ENCODE data around the gene CEMIP.
"Not testable (repeated sequence)": the region's sequence is repeated elsewhere in the genome, so short reads cannot be mapped to it uniquely, and the experiment has no call there.

- not testable (repeated sequence) for TF ChIP-seq CTCF, POLR2A (IDR thresholded peaks at IDR 0.05)
Observed at GRCh38 chr15:80965454-80965853, 186.3 kb downstream of the CEMIP start.
